Dendritic cell treated with granulocyte-macrophage colony-stimulating factor and Interleukin-4, amounts not matched to agents 40 ng/mL and 50 ng/mL, for 4 days (primary cell): ENCODE data around the gene PBX1.
"Not testable (repeated sequence)": the region's sequence is repeated elsewhere in the genome, so short reads cannot be mapped to it uniquely, and the experiment has no call there.

Source experiments
- H3K27ac Mint-ChIP-seq: one replicate; pipeline ENCODE4 v1.8.0; 2022; ENCODE audit warnings: mild to moderate bottlenecking, mixed read lengths
- H3K27me3 Mint-ChIP-seq: one replicate; pipeline ENCODE4 v1.8.0; 2022; ENCODE audit warnings: mild to moderate bottlenecking, mixed read lengths
- H3K36me3 Mint-ChIP-seq: one replicate; pipeline ENCODE4 v1.8.0; 2022; ENCODE audit warnings: low read depth, mixed read lengths
- H3K4me1 Mint-ChIP-seq: one replicate; pipeline ENCODE4 v1.8.0; 2022; ENCODE audit warnings: low read depth, mixed read lengths
- H3K4me3 Mint-ChIP-seq: one replicate; pipeline ENCODE4 v1.8.0; 2022; ENCODE audit warnings: mild to moderate bottlenecking, moderate library complexity, mixed read lengths
- H3K9me3 Mint-ChIP-seq: one replicate; pipeline ENCODE4 v1.8.0; 2022; ENCODE audit warnings: mixed read lengths
- intact Hi-C: fragments of 100-400 bp; cut with micrococcal nuclease; formaldehyde crosslinking; loops from one replicate; pipeline ENCODE4 v1.15.0; 2022

PBX1 gene

DNA sequence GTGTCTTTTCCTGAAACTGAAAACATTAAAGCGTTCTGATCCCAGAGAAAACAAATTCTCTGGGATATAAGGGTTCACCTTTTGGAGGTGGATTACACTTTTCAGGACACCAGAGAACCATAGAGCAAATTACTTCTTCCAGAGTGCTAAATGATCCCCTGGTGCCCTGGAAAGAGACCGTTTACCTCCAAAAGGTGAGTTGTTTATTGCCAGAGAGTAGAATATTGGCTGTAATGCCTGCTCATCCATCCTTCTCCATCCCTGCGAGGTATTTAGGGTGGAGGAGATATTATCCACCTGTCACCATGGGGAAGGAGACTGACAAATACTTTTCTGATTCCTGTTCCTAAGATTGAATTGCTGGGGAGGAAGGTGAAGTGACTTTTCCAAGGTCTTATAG lies 30.4 kb downstream of the PBX1 start:
- Mint-ChIP-seq H3K4me3 (no peak overlapping the region), H3K9me3 (no peaks in the 10 kb centered on the region), H3K4me1 (peaks cover 9% of the 10 kb centered on the region), H3K27ac (no peak overlapping the region), H3K27me3 (peaks cover 26% of the 10 kb centered on the region), H3K36me3 (no peaks in the 10 kb centered on the region)
- intact Hi-C loops, result no loop called here

- no peaks in the 10 kb centered on the region for H3K9me3 Mint-ChIP-seq
- H3K27me3 Mint-ChIP-seq, result peaks cover 26% of the 10 kb centered on the region
- no peak overlapping the region for H3K27ac Mint-ChIP-seq
- intact Hi-C loops, result no loop called here
- H3K36me3 Mint-ChIP-seq, result no peaks in the 10 kb centered on the region
- H3K4me3 Mint-ChIP-seq, result no peak overlapping the region
- peaks cover 9% of the 10 kb centered on the region for H3K4me1 Mint-ChIP-seq
These were observed 31.1 kb downstream of the PBX1 start for GRCh38 chr1:164589961-164590507.

GRCh38 chr1:164590592-164590991 lies 31.6 kb downstream of the PBX1 start:
- intact Hi-C loops, result no loop called here
- Mint-ChIP-seq H3K27me3 (peaks cover 26% of the 10 kb centered on the region), H3K9me3 (no peaks in the 10 kb centered on the region), H3K27ac (no peak overlapping the region), H3K36me3 (no peaks in the 10 kb centered on the region), H3K4me1 (peaks cover 9% of the 10 kb centered on the region), H3K4me3 (no peak overlapping the region)

DNA sequence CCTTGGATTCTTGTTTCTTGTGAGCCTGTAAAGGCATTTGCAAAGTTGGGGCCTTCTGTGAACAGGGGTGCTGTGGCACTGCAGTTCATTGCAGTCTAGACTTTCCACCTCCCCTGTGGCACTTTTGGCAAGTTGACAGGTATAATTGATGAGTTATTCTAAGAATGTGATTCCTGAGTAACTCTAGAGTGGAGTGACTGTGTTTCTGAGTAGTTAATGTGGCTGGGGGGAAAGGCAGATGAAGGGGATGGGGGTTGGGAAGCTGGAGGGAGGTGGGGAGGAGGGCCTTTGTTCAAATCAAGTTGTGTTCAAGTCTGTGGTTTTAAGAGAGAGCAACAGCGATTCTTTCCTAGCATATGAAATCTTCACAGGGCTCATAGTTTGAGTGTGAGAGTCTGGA lies 32.9 kb downstream of the PBX1 start:
- H3K4me3 Mint-ChIP-seq, result no peak overlapping the region
- no peak overlapping the region for H3K27ac Mint-ChIP-seq
- peaks cover 26% of the 10 kb centered on the region for H3K27me3 Mint-ChIP-seq
- H3K4me1 Mint-ChIP-seq, result peaks cover 9% of the 10 kb centered on the region
- intact Hi-C loops, result no loop called here
- H3K36me3 Mint-ChIP-seq, result no peaks in the 10 kb centered on the region
- H3K9me3 Mint-ChIP-seq, result no peaks in the 10 kb centered on the region

DNA sequence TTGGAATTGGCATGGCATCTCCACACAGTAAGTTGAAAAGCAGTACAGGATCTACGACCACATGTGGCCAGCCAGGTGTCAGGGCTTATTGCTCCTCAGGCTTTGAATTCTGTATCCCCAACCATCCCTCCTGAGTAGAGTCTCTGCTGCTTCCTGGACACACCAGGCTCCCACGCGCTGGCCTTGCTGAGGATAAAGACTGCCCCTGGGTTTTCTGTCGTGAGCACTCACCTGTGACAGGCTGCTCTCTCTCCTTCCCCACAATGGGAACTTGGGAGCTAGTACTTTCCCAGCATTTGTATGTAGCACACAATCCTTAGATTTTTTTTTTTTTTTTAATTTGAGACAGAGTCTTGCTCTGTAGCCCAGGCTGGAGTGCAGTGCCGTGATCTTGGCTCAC lies 33.6 kb downstream of the PBX1 start:
- intact Hi-C loops, result no loop called here
- Mint-ChIP-seq H3K9me3 (no peaks in the 10 kb centered on the region), H3K4me3 (no peak overlapping the region), H3K36me3 (no peaks in the 10 kb centered on the region), H3K27ac (no peak overlapping the region), H3K4me1 (peaks cover 9% of the 10 kb centered on the region), H3K27me3 (peaks cover 23% of the 10 kb centered on the region)

- intact Hi-C loops, result no loop called here
- no peaks in the 10 kb centered on the region for H3K36me3 Mint-ChIP-seq
- no peaks in the 10 kb centered on the region for H3K4me1 Mint-ChIP-seq
- no peak overlapping the region for H3K4me3 Mint-ChIP-seq
- no peak overlapping the region for H3K27ac Mint-ChIP-seq
- peaks cover under 1% of the 10 kb centered on the region for H3K27me3 Mint-ChIP-seq
- no peaks in the 10 kb centered on the region for H3K9me3 Mint-ChIP-seq
These were observed 36.2 kb downstream of the PBX1 start for GRCh38 chr1:164595212-164595611.

DNA sequence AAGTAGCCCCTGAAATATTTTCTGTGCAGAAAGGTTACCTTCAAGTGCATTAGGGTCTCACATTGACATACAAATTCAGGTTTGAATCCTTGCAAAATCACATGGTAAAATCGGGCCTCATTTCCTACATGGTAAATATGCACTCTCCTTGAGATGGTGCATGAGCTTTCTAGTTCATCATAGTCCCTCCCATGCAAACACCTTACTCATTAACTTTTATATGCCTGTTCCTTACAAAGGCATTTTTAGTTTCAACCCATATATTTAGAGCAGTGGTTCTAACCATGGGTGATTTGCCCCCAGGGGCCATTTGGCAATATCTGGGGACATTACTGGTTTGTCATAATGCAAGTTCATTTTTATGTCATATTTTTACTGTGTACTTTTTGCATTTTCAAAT lies 37.2 kb downstream of the PBX1 start:
- H3K4me3 Mint-ChIP-seq, result no peak overlapping the region
- no peaks in the 10 kb centered on the region for H3K27me3 Mint-ChIP-seq
- H3K36me3 Mint-ChIP-seq, result no peaks in the 10 kb centered on the region
- H3K4me1 Mint-ChIP-seq, result no peaks in the 10 kb centered on the region
- intact Hi-C loops, result no loop called here
- no peaks in the 10 kb centered on the region for H3K9me3 Mint-ChIP-seq
- no peak overlapping the region for H3K27ac Mint-ChIP-seq

DNA sequence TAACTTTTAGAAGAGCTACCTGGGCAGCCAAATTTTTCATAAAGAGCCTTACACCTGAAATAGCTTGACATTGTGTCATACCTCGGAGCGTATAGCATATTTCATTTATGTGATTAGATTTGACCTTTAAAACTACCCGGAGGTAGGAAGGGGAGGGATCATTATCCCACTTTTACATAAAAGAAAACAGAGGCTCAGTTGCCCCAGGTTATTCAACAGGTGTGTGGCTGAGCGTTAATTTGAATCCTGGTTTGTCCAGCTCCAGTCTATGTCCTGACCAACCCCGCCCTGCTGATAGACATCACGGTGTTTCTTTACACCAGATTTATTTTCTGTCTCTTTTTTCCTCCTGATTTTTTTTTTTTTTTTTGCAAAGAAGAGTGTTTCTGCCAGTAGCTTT lies 39.7 kb downstream of the PBX1 start:
- Mint-ChIP-seq H3K4me3 (no peak overlapping the region), H3K9me3 (no peaks in the 10 kb centered on the region), H3K4me1 (no peaks in the 10 kb centered on the region), H3K27ac (no peak overlapping the region), H3K27me3 (peaks cover 6% of the 10 kb centered on the region), H3K36me3 (no peaks in the 10 kb centered on the region)
- intact Hi-C loops, result no loop called here

- no peak overlapping the region for H3K27ac Mint-ChIP-seq
- no peak overlapping the region for H3K4me3 Mint-ChIP-seq
- H3K27me3 Mint-ChIP-seq, result peaks cover 6% of the 10 kb centered on the region
- intact Hi-C loops, result no loop called here
- H3K9me3 Mint-ChIP-seq, result no peaks in the 10 kb centered on the region
- H3K36me3 Mint-ChIP-seq, result no peaks in the 10 kb centered on the region
- no peaks in the 10 kb centered on the region for H3K4me1 Mint-ChIP-seq
These were observed 40.3 kb downstream of the PBX1 start for GRCh38 chr1:164599272-164599671.

GRCh38 chr1:164601399-164602100 lies 42.6 kb downstream of the PBX1 start:
- intact Hi-C loops, result no loop called here
- Mint-ChIP-seq H3K4me1 (no peaks in the 10 kb centered on the region), H3K9me3 (no peaks in the 10 kb centered on the region), H3K27me3 (peaks cover 6% of the 10 kb centered on the region), H3K27ac (no peak overlapping the region), H3K4me3 (no peak overlapping the region), H3K36me3 (no peaks in the 10 kb centered on the region)

DNA sequence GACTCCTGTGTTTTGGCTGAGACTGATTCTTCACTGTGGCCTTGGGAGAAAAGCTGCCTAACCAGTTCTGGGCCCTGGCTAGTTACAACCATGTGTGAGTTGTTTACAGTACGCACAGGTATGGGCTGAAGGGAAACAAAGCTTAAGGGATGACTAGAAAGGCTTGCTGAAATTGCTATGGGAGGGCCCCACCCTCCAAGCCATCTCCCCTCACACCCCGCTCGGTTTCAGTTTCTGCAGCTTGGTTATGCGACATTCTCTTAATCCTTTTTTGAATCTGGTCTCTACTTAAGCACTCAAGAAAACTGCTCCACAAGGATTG lies 43.1 kb downstream of the PBX1 start:
- Mint-ChIP-seq H3K36me3 (no peaks in the 10 kb centered on the region), H3K27me3 (peaks cover 6% of the 10 kb centered on the region), H3K9me3 (no peaks in the 10 kb centered on the region), H3K4me3 (no peak overlapping the region), H3K27ac (no peak overlapping the region), H3K4me1 (no peaks in the 10 kb centered on the region)
- intact Hi-C loops, result no loop called here

- H3K36me3 Mint-ChIP-seq, result no peaks in the 10 kb centered on the region
- no peaks in the 10 kb centered on the region for H3K9me3 Mint-ChIP-seq
- H3K4me1 Mint-ChIP-seq, result no peaks in the 10 kb centered on the region
- H3K27me3 Mint-ChIP-seq, result peaks cover 6% of the 10 kb centered on the region
- intact Hi-C loops, result no loop called here
- no peak overlapping the region for H3K4me3 Mint-ChIP-seq
- no peak overlapping the region for H3K27ac Mint-ChIP-seq
These were observed 43.6 kb downstream of the PBX1 start for GRCh38 chr1:164602480-164603093.

DNA sequence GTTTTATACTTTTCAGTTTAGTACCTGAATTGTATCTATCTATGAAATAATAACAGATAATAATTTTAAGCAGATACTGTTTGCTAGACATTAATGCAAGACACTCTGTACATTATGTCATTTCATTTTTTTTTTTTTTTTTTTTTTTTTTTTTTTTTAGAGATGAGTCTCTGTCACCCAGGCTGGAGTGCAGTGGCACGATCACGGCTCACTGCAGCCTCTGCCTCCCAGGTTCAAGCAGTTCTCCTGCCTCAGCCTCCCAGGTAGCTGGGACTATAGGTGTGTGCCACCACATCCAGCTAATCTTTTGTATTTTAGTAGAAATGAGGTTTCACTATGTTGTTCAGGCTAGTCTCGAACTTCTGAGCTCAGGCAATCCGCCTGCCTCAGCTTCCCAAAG lies 44.8 kb downstream of the PBX1 start:
- H3K27ac Mint-ChIP-seq, intact Hi-C loops, H3K9me3 Mint-ChIP-seq, H3K27me3 Mint-ChIP-seq, H3K4me1 Mint-ChIP-seq, H3K36me3 Mint-ChIP-seq, H3K4me3 Mint-ChIP-seq: not testable (repeated sequence)

DNA sequence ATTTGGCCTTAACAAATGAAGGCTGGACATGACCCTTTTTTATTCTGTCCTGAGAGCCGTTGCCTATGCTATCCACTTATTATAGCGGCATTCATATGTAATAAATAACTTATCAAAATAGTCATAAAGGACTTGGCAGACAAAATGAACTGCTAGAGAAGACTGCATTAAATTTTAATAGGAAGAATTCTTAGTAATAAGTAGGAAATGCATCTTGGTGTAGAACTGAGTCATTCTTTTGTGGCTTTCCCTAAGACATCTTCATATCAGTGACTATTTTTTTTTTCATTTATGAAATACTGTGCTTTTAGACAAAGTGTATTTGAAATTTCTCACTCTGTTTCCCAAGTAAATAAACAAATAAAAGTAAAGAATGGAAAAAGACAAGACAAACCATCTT lies 45.6 kb downstream of the PBX1 start:
- Mint-ChIP-seq H3K4me3 (no peak overlapping the region), H3K4me1 (no peaks in the 10 kb centered on the region), H3K27me3 (peaks cover 6% of the 10 kb centered on the region), H3K27ac (no peak overlapping the region), H3K36me3 (no peaks in the 10 kb centered on the region), H3K9me3 (no peaks in the 10 kb centered on the region)
- intact Hi-C loops, result no loop called here
